Cerebellar cortex (tissue), 1 donor: Measurements from ENCODE around the gene LANCL1.

ENCODE experiments used
- DNase-seq: peaks from one replicate; pipeline ENCODE4 v3.0.0-alpha.2; 2015; ENCODE audit warnings: low spot score

The LANCL1 gene

GRCh38 chr2:210389856-210390255, 86.7 kb downstream of the LANCL1 start:
- DNase-seq = no peak

GRCh38 chr2:210388148-210388547, 88.4 kb downstream of the LANCL1 start:
- DNase-seq = no peak

GRCh38 chr2:210387074-210387473, 89.5 kb downstream of the LANCL1 start:
- DNase-seq = no peak
